ENCODE results near the gene OGFRL1. TPM values are rescaled to one million over a fixed set of nuclear protein-coding genes. Genes with fewer than 3 reads are reported as not detected.

OGFRL1 gene
- total and polyA plus RNA-seq, 2 experiments from 2014 or later = 41.7 to 83.8 TPM

- Histone ChIP-seq H3K36me3 (replicated peaks; ENCODE audit: insufficient read depth, low read depth) (no peaks in the 10 kb centered on the region), H3K27me3 (no peaks in the 10 kb centered on the region), H3K27ac (no peak overlapping the region), H3K9me2 (replicated peaks; ENCODE audit: insufficient read depth) (no peaks in the 10 kb centered on the region), H3K4me1 (ENCODE audit: insufficient read depth) (no peaks in the 10 kb centered on the region), H3K4me3 (no peak overlapping the region), H3K4me2 (no peak overlapping the region), H4K20me1 (ENCODE audit: insufficient read depth, poor library complexity, severe bottlenecking) (no peaks in the 10 kb centered on the region), H2AFZ (no peak overlapping the region), H3K9me3 (ENCODE audit: low read depth) (no peaks in the 10 kb centered on the region), H3K79me2 (no peaks in the 10 kb centered on the region)
- WGBS (ENCODE audit: low lambda C conversion rate, missing lambda C conversion rate) = 86% methylated on average over 4 of the region's 4 CpGs
- TF ChIP-seq CTCF (IDR thresholded peaks at IDR 0.05; ENCODE audit: poor library complexity) = no peak
- no peak for TF ChIP-seq EZH2 (IDR thresholded peaks at IDR 0.05; ENCODE audit: borderline replicate concordance)
- no peak for TF ChIP-seq EZH2phosphoT487 (IDR thresholded peaks at IDR 0.05; ENCODE audit: low read depth, severe bottlenecking, unreplicated experiment)
- no peak for DNase-seq (ENCODE audit: low spot score)
Measured at GRCh38 chr6:71300561-71301168, 12.1 kb downstream of the OGFRL1 start.

GRCh38 chr6:71301546-71301945 is 12.9 kb downstream of the OGFRL1 start:
- Histone ChIP-seq H3K79me2 (no peaks in the 10 kb centered on the region), H4K20me1 (ENCODE audit: insufficient read depth, poor library complexity, severe bottlenecking) (no peaks in the 10 kb centered on the region), H3K9me2 (replicated peaks; ENCODE audit: insufficient read depth) (no peaks in the 10 kb centered on the region), H3K4me1 (ENCODE audit: insufficient read depth) (no peaks in the 10 kb centered on the region), H3K27me3 (no peaks in the 10 kb centered on the region), H3K9me3 (ENCODE audit: low read depth) (no peaks in the 10 kb centered on the region), H3K4me2 (no peak overlapping the region), H3K27ac (no peak overlapping the region), H3K4me3 (no peak overlapping the region), H3K36me3 (replicated peaks; ENCODE audit: insufficient read depth, low read depth) (no peaks in the 10 kb centered on the region), H2AFZ (no peak overlapping the region)
- DNase-seq (ENCODE audit: low spot score) = no peak
- 94% methylated on average over 7 of the region's 7 CpGs for WGBS (ENCODE audit: low lambda C conversion rate, missing lambda C conversion rate)
- TF ChIP-seq EZH2 (IDR thresholded peaks at IDR 0.05; ENCODE audit: borderline replicate concordance) = no peak
- TF ChIP-seq EZH2phosphoT487 (IDR thresholded peaks at IDR 0.05; ENCODE audit: low read depth, severe bottlenecking, unreplicated experiment) = no peak
- TF ChIP-seq CTCF (IDR thresholded peaks at IDR 0.05; ENCODE audit: poor library complexity) = no peak

GRCh38 chr6:71309656-71310055 is 21.0 kb downstream of the OGFRL1 start:
- Histone ChIP-seq H3K4me2 (no peak overlapping the region), H3K4me1 (ENCODE audit: insufficient read depth) (no peaks in the 10 kb centered on the region), H3K9me3 (ENCODE audit: low read depth) (no peaks in the 10 kb centered on the region), H3K4me3 (no peak overlapping the region), H3K79me2 (no peaks in the 10 kb centered on the region), H3K9me2 (replicated peaks; ENCODE audit: insufficient read depth) (no peaks in the 10 kb centered on the region), H2AFZ (no peak overlapping the region), H4K20me1 (ENCODE audit: insufficient read depth, poor library complexity, severe bottlenecking) (no peaks in the 10 kb centered on the region), H3K27me3 (no peaks in the 10 kb centered on the region), H3K36me3 (replicated peaks; ENCODE audit: insufficient read depth, low read depth) (no peaks in the 10 kb centered on the region), H3K27ac (no peak overlapping the region)
- DNase-seq (ENCODE audit: low spot score) = no peak
- TF ChIP-seq CTCF (IDR thresholded peaks at IDR 0.05; ENCODE audit: poor library complexity) = no peak
- TF ChIP-seq EZH2 (IDR thresholded peaks at IDR 0.05; ENCODE audit: borderline replicate concordance) = no peak
- TF ChIP-seq EZH2phosphoT487 (IDR thresholded peaks at IDR 0.05; ENCODE audit: low read depth, severe bottlenecking, unreplicated experiment) = no peak
- 68% methylated on average over 2 of the region's 2 CpGs for WGBS (ENCODE audit: low lambda C conversion rate, missing lambda C conversion rate)

Data from hepatocyte (in vitro differentiated cells).